Gastroesophageal sphincter (tissue), 4 donors: ENCODE results near the gene PDIA3. TPM values are rescaled to one million over a fixed set of nuclear protein-coding genes. Genes with fewer than 3 reads are reported as not detected.
A peak's percentile ranks its signal among the peaks of the same experiment; 100 is the strongest.

ENCODE experiments used
- ATAC-seq: fragments of 150-250 bp; one replicate; pipeline ENCODE4 v1.9.1; 2016; ENCODE audit warnings: mild to moderate bottlenecking, moderate library complexity
- H3K27ac ChIP-seq, 4 donors: fragments of 200-600 bp; sonication (generic) in 3 of 4; 1 replicate in 3 of 4; 2 replicates in 1 of 4; pipeline ENCODE4 v1.5.1; 2016 to 2019
- H3K27me3 ChIP-seq: fragments of 200-600 bp; sonication (generic); one replicate; pipeline ENCODE4 v1.5.1; 2019
- H3K36me3 ChIP-seq, 2 donors: fragments of 200-600 bp; sonication (generic); one replicate each; pipeline ENCODE4 v1.5.1; 2019; ENCODE audit warnings: control low read depth in 1 of 2
- H3K4me1 ChIP-seq, 3 donors: fragments of 200-600 bp; sonication (generic); 1 replicate in 2 of 3; 2 replicates in 1 of 3; pipeline ENCODE4 v1.5.1; 2016 to 2019; ENCODE audit warnings: control low read depth in 2 of 3
- H3K4me3 ChIP-seq, 2 donors: fragments of 200-600 bp; sonication (generic); one replicate each; pipeline ENCODE4 v1.5.1; 2019; ENCODE audit warnings: mild to moderate bottlenecking in 1 of 2, moderate library complexity in 1 of 2
- H3K9me3 ChIP-seq, 3 donors: fragments of 200-600 bp; sonication (generic); one replicate each; pipeline ENCODE4 v1.5.1; 2017 to 2019; ENCODE audit warnings: control low read depth in 2 of 3
- EP300 ChIP-seq: sonication (generic); formaldehyde crosslinking; IDR thresholded peaks from one replicate; pipeline ENCODE4 v1.6.1; 2017; ENCODE audit warnings: antibody characterized with exemption, mild to moderate bottlenecking
- POLR2A ChIP-seq, 2 donors: fragments of 450-650 bp; IDR thresholded peaks; one replicate each; pipeline ENCODE4 v1.6.1; 2017; ENCODE audit warnings: antibody characterized with exemption in 2 of 2, mild to moderate bottlenecking in 2 of 2, moderate library complexity in 1 of 2
- POLR2AphosphoS5 ChIP-seq: sonication (generic); formaldehyde crosslinking; IDR thresholded peaks from one replicate; pipeline ENCODE4 v1.6.1; 2017; ENCODE audit warnings: antibody characterized with exemption
- WGBS, 2 donors: methylation state at CpG; one replicate each; pipeline ENCODE4 v1.1.5; 2018; ENCODE audit warnings: low coverage in 1 of 2; 5-methylcytosine and 5-hydroxymethylcytosine counted together
- total RNA-seq, 4 donors: library from RNA; depleted of rRNA; stranded (reverse); fragments of >200 nt; gene quantifications; one replicate each; pipeline ENCODE4 v1.1.0, GENCODE V29; 2016
- TF ChIP-seq, protein P1 (sequence below), 4 experiments: fragments of 200-600 bp in 2 of 4; fragments of 450-650 bp in 2 of 4; sonication (generic) in 1 of 4; IDR thresholded peaks; one replicate each; pipeline ENCODE4 v1.5.1; 2017 to 2019; ENCODE audit warnings: antibody characterized with exemption in 4 of 4, mild to moderate bottlenecking in 2 of 4, moderate library complexity in 2 of 4

The PDIA3 gene
- total RNA-seq, 4 donors from 2014 or later = 85.3 to 141 (median 113) TPM

DNA sequence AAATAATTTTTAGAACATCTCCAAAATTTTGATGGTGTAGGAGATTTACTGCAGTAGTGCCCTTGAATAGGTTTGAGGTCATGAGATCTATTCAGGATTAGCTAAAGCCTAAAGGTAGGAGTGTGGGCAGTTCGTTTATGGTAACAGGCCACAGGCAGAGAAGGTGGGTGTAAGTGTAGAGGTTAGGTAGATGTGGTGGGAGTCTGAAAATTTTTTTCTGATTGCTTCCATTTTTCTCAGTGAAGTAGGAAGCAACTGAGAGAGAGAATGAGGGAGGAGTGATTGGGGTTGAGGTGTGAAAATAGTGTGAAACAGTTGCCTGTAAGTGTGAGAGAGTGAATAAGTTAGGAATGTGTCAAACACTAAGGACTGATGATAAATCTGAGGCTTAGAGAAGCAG is 32.8 kb downstream of the PDIA3 start:
- no peaks in the 10 kb centered on the region for H3K9me3 ChIP-seq
- H3K27ac ChIP-seq = no peak overlapping the region
- ATAC-seq = no peak
- H3K36me3 ChIP-seq = peaks cover 0 to 4% of the 10 kb centered on the region in 2 donors
- peaks cover 0 to 27% (median 4%) of the 10 kb centered on the region in 3 donors for H3K4me1 ChIP-seq
- 88 to 90% methylated on average over 1 of the region's 1 CpG for WGBS, 2 donors
- no peak for TF ChIP-seq POLR2AphosphoS5
- TF ChIP-seq, protein P1, sequence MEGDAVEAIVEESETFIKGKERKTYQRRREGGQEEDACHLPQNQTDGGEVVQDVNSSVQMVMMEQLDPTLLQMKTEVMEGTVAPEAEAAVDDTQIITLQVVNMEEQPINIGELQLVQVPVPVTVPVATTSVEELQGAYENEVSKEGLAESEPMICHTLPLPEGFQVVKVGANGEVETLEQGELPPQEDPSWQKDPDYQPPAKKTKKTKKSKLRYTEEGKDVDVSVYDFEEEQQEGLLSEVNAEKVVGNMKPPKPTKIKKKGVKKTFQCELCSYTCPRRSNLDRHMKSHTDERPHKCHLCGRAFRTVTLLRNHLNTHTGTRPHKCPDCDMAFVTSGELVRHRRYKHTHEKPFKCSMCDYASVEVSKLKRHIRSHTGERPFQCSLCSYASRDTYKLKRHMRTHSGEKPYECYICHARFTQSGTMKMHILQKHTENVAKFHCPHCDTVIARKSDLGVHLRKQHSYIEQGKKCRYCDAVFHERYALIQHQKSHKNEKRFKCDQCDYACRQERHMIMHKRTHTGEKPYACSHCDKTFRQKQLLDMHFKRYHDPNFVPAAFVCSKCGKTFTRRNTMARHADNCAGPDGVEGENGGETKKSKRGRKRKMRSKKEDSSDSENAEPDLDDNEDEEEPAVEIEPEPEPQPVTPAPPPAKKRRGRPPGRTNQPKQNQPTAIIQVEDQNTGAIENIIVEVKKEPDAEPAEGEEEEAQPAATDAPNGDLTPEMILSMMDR (IDR thresholded peaks at IDR 0.05) = no peak
- no peak for TF ChIP-seq POLR2A (IDR thresholded peaks at IDR 0.05)
- TF ChIP-seq EP300 = no peak
- H3K27me3 ChIP-seq = no peaks in the 10 kb centered on the region
- H3K4me3 ChIP-seq = no peak overlapping the region

DNA sequence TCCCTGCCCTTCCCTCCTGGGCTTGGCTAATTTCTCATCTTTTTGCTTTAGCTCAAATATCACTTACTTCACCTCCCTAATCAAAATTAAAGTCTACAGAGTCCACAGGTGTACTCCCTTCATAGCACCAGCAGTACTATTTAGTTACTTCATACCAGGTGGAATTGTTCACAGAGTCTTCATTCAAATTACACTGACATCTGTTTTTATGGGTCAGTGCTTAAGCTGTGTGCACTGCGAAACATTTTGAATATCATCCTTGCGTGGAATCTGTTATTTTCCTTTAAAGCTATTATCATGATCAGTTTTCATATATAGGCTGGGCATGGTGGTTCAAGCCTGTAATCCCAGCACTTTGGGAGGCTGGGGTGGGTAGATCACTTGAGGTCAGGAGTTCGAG is 43.2 kb downstream of the PDIA3 start:
- 88 to 95% methylated on average over 2 to 3 of the region's 3 CpGs for WGBS, 2 donors
- Histone ChIP-seq H3K27ac (no peak overlapping the region), H3K9me3 (no peaks in the 10 kb centered on the region), H3K27me3 (no peaks in the 10 kb centered on the region), H3K36me3 (peaks cover 0 to 9% of the 10 kb centered on the region in 2 donors), H3K4me3 (no peak overlapping the region), H3K4me1 (peaks cover 3 to 20% (median 15%) of the 10 kb centered on the region in 3 donors)
- TF ChIP-seq EP300 (no peak), POLR2A (IDR thresholded peaks at IDR 0.05) (no peak), POLR2AphosphoS5 (no peak)
- TF ChIP-seq, protein P1 (IDR thresholded peaks at IDR 0.05) = no peak
- ATAC-seq = no peak

DNA sequence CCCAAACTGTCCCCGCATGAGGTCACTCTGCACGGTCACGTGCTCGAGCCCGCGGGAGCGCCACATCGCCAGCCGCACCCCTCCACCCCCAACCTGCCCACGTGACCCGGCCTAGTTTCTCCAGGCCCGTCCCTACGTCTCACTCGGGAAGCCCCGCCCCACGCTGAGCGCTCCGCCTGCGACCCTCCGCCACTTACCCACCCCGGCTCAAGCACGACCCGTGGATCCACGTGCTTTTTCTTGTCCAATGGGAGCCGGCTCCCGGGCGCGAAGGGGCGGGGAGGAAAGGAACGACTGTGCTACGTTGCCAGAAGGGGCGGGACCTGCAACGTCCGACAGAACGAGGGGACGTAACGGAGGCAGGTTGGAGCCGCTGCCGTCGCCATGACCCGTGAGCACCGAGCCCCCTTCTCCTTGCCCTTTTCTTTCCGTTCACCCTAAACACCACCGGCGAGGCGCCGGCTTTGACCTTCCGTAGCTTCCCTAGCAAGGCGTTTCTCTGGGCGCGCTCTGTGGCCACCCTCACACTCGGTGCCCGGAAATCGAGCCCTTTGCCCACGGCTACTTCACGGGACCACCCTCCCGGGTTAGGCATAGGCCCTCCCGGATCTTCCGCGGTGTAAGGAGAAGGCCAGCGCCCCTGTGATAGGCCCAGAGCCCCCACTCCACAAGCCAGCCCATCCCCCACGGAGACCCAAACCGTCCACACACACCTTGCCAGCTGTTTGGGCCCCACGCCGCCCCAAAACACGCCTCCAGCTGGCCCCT is 45.9 kb downstream of the PDIA3 start, which contains the start of gene SERF2:
Gene SERF2 (plus strand): TSS at position 328 of the 768 bp plus-strand sequence. CDS start 57 bp downstream, at position 385.
- peak within 1 kb of the TSS; percentile 72 to 97 for H3K4me3 ChIP-seq

DNA sequence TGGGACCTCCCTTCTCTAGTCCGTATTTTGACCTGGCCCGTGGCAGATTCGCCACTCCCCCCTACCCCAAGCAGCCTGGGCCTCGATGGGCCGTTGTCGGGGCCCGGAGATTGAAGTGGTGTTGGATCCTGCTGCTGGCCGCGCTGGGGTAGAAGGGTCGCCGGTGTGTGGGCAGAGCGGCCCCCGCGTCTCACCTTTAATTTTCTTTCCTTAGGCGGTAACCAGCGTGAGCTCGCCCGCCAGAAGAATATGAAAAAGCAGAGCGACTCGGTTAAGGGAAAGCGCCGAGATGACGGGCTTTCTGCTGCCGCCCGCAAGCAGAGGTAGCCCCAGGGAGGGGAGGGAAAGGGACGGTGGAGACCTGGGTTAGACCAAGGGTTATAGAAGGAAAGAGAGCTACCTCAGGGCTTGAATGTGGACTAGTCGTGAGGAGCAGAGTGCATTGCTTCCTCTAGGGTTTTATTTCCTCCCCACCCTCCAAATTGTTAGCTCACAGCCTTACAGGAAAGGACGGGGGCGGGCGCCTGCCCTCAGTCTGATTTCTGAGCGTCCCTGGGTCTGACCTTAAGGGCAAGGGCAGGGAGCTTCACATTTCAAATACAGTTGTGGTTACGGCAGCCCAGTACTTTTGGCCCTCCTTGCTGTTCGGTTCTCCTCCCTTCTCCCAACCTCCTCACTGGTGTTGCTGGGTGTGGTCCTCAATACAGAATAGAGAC is 46.7 kb downstream of the PDIA3 start:
- Histone ChIP-seq H3K9me3 (no peaks in the 10 kb centered on the region), H3K27me3 (no peaks in the 10 kb centered on the region), H3K4me1 (peaks cover 5 to 54% (median 19%) of the 10 kb centered on the region in 3 donors), H3K27ac (peak overlapping the region; percentile 94 to 99 (median 98)), H3K36me3 (peaks cover 0 to 44% of the 10 kb centered on the region in 2 donors), H3K4me3 (peak overlapping the region; percentile 72 to 97)
- TF ChIP-seq, protein P1 (IDR thresholded peaks at IDR 0.05) = peak in 1 of 4 experiments; percentile 27
- no peak for TF ChIP-seq EP300
- WGBS, 2 donors = 0 to 2% methylated on average over 6 to 15 of the region's 33 CpGs
- no peak for ATAC-seq

More for the DNA sequence above, 45.9 kb downstream of the PDIA3 start, which contains the start of gene SERF2:
- WGBS, 2 donors = 0% methylated on average over 12 to 14 of the region's 66 CpGs
- Histone ChIP-seq H3K27me3 (no peaks in the 10 kb centered on the region), H3K36me3 (peaks cover 0 to 36% of the 10 kb centered on the region in 2 donors), H3K9me3 (no peaks in the 10 kb centered on the region), H3K4me1 (peaks cover 5 to 48% (median 19%) of the 10 kb centered on the region in 3 donors), H3K27ac (peak within 1 kb of the TSS; percentile 94 to 99 (median 98))
- TF ChIP-seq POLR2A (IDR thresholded peaks at IDR 0.05) (peak; percentile 96 to 97), POLR2AphosphoS5 (peak; percentile 100)
- TF ChIP-seq, protein P1 (IDR thresholded peaks at IDR 0.05) = no peak
- peak; percentile 98 for ATAC-seq
